CD8-positive, alpha-beta memory T cell (primary cell): ENCODE results near the gene CGB7. TPM values are rescaled to one million over a fixed set of nuclear protein-coding genes. Genes with fewer than 3 reads are reported as not detected.
A peak's percentile ranks its signal among the peaks of the same experiment; 100 is the strongest.
"Not testable (repeated sequence)": the region's sequence is repeated elsewhere in the genome, so short reads cannot be mapped to it uniquely, and the experiment has no call there.

Experiments used
- CTCF ChIA-PET: fragments of 350-600 bp; sonication (Branson Sonifier 250); formaldehyde crosslinking; loops from one replicate; lab custom pipeline; 2021; ENCODE audit warnings: antibody characterized with exemption; lab: Charles Lee
- POLR2A ChIA-PET: fragments of 350-600 bp; sonication (Branson Sonifier 250); formaldehyde crosslinking; loops from one replicate; lab custom pipeline; 2021; ENCODE audit warnings: antibody characterized with exemption; lab: Charles Lee
- DNase-seq, 5 donors: peaks; one replicate each; pipeline versions ENCODE4 v3.0.0 to v3.0.0-alpha.2; 2020 to 2022; ENCODE audit warnings: mixed read lengths in 1 of 5
- H3K27ac ChIP-seq: one replicate; pipeline ENCODE4 v1.7.0; 2013; ENCODE audit warnings: low read depth, mild to moderate bottlenecking, low read length, moderate library complexity
- H3K27me3 ChIP-seq: 2 replicates; pipeline ENCODE4 v1.7.0; 2013; ENCODE audit warnings: low read length, mild to moderate bottlenecking; ENCODE audit not compliant: insufficient read depth, poor library complexity, severe bottlenecking
- H3K36me3 ChIP-seq: 2 replicates; pipeline ENCODE4 v1.7.0; 2013; ENCODE audit warnings: mild to moderate bottlenecking, low read length, moderate library complexity; ENCODE audit not compliant: insufficient read depth
- H3K4me1 ChIP-seq: 2 replicates; pipeline ENCODE4 v1.7.0; 2013; ENCODE audit warnings: mild to moderate bottlenecking, low read length, moderate library complexity; ENCODE audit not compliant: insufficient read depth
- H3K4me3 ChIP-seq: 2 replicates; pipeline ENCODE4 v1.7.0; 2013; ENCODE audit warnings: mild to moderate bottlenecking, low read length
- H3K9me3 ChIP-seq: 2 replicates; pipeline ENCODE4 v1.7.0; 2013; ENCODE audit warnings: mild to moderate bottlenecking, low read length
- H3K27ac Mint-ChIP-seq, 8 donors: one replicate each; pipeline ENCODE4 v1.8.0; 2020 to 2021; ENCODE audit warnings: mixed read lengths in 8 of 8, mild to moderate bottlenecking in 6 of 8, inconsistent platforms in 3 of 8, moderate library complexity in 3 of 8
- H3K27me3 Mint-ChIP-seq, 2 donors: one replicate each; pipeline ENCODE4 v1.8.0; 2020 to 2021; ENCODE audit warnings: mixed read lengths in 2 of 2, mild to moderate bottlenecking in 1 of 2, moderate library complexity in 1 of 2
- H3K36me3 Mint-ChIP-seq, 3 donors: one replicate each; pipeline ENCODE4 v1.8.0; 2020 to 2021; ENCODE audit warnings: mixed read lengths in 3 of 3, inconsistent platforms in 1 of 3, mild to moderate bottlenecking in 1 of 3
- H3K4me1 Mint-ChIP-seq, 3 donors: one replicate each; pipeline ENCODE4 v1.8.0; 2020 to 2021; ENCODE audit warnings: mixed read lengths in 3 of 3, inconsistent platforms in 1 of 3, mild to moderate bottlenecking in 1 of 3
- H3K4me3 Mint-ChIP-seq, 7 donors: one replicate each; pipeline ENCODE4 v1.8.0; 2020 to 2021; ENCODE audit warnings: mixed read lengths in 7 of 7, mild to moderate bottlenecking in 6 of 7, moderate library complexity in 4 of 7, inconsistent platforms in 2 of 7
- H3K9me3 Mint-ChIP-seq, 5 donors: one replicate each; pipeline ENCODE4 v1.8.0; 2020 to 2022; ENCODE audit warnings: mixed read lengths in 5 of 5, mild to moderate bottlenecking in 3 of 5, moderate library complexity in 2 of 5, inconsistent platforms in 1 of 5
- polyA plus RNA-seq: library from polyadenylated mRNA; unstranded; fragments of 300-500 nt; fragmentation: Illumina TruSeq; gene quantifications from one replicate; pipeline ENCODE4 v1.2.3, GENCODE V29; 2021
- total RNA-seq, 2 experiments: library from RNA; stranded (reverse); gene quantifications; one replicate each; pipeline ENCODE4 v1.2.3, GENCODE V29; 2021

Gene CGB7
- total and polyA plus RNA-seq, 3 experiments from 2014 or later, result not detected

- peaks cover 17% of the 10 kb centered on the region for H3K36me3 ChIP-seq
- Mint-ChIP-seq H3K36me3 (peaks cover 6 to 37% (median 6%) of the 10 kb centered on the region in 3 donors), H3K9me3 (peaks cover 0 to 2% (median 0%) of the 10 kb centered on the region in 5 donors), H3K4me1 (peaks cover 30 to 48% (median 47%) of the 10 kb centered on the region in 3 donors), H3K27me3 (peaks cover 6 to 11% of the 10 kb centered on the region in 2 donors), H3K27ac (peak within 1 kb of the TSS; percentile 87 to 97 (median 93)), H3K4me3 (peak within 1 kb of the TSS; percentile 92 to 96 (median 96))
- H3K4me3 ChIP-seq, result peak within 1 kb of the TSS; percentile 99
- no peaks in the 10 kb centered on the region for H3K27me3 ChIP-seq
- CTCF ChIA-PET, result interaction anchor here (0.6 to 4.0 kb wide), 3 partner anchors 9 to 21 kb away, joined by 3 to 28 read pairs (median 9); no protein-coding TSS in a partner anchor
- H3K4me1 ChIP-seq, result peaks cover 24% of the 10 kb centered on the region
- DNase-seq, result peak; percentile 99 to 100 (median 100)
- POLR2A ChIA-PET, result no interaction called here
- no peaks in the 10 kb centered on the region for H3K9me3 ChIP-seq
- H3K27ac ChIP-seq, result peak within 1 kb of the TSS; percentile 82
These were observed 27.7 kb upstream of the CGB7 start, which contains the start of gene SNRNP70 for GRCh38 chr19:49085020-49085867. Gene SNRNP70 (plus strand): TSS chr19:49085451. CDS start chr19:49086415, 964 bp downstream.

DNA sequence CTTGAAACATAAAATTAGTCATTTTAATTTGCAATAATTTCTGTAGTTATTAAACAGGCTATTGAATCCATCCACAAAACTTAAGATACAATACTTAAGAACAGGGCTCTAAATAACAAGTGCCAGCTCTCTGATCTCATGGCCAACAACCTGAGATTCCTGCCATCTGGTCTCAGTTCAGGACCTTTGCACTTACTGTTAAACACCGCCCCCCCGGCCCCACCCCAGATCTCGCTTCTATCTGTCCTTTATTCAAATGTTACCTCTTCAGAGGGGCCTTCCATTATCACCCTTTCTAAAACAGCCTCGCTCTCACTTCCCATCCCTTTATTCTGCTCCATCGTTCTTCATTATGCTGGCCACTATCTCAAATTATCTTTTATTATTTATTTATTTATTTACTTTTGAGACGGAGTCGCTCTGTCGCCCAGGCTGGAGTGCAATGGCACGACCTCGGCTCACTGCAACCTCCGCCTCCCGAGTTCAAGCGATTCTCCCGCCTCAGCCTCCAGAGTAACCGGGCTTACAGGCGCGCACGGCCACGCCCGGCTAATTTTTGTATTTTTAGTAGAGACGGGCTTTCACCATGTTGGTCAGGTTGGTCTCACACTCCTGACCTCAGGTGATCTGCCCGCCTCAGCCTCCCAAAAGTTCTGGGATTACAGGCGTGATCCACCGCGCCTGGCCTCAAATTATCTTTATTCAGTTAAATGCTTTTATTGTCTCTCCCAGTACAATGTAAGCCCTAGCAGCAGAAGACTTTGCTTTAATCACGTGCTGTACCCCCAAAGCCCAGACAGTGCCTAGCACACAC, 26.9 kb upstream of the CGB7 start:
- ChIA-PET POLR2A (no interaction called here), CTCF (interaction anchor here (0.9 kb wide), 1 partner anchor 13 kb away, joined by 4 read pairs; no protein-coding TSS in a partner anchor)
- Mint-ChIP-seq H3K27me3 (peaks cover 8 to 11% of the 10 kb centered on the region in 2 donors), H3K4me1 (peaks cover 27 to 43% (median 40%) of the 10 kb centered on the region in 3 donors), H3K27ac (peak overlapping the region; percentile 87 to 97 (median 93)), H3K36me3 (peaks cover 6 to 31% (median 6%) of the 10 kb centered on the region in 3 donors), H3K9me3 (peaks cover 0 to 2% (median 0%) of the 10 kb centered on the region in 5 donors), H3K4me3 (peak overlapping the region; percentile 92 to 96 (median 96))
- H3K4me3 ChIP-seq, result peak overlapping the region; percentile 99
- H3K27ac ChIP-seq, result peak overlapping the region; percentile 82
- no peak for DNase-seq
- H3K36me3 ChIP-seq, result peaks cover 13% of the 10 kb centered on the region
- no peaks in the 10 kb centered on the region for H3K9me3 ChIP-seq
- H3K27me3 ChIP-seq, result no peaks in the 10 kb centered on the region
- H3K4me1 ChIP-seq, result peaks cover 24% of the 10 kb centered on the region

DNA sequence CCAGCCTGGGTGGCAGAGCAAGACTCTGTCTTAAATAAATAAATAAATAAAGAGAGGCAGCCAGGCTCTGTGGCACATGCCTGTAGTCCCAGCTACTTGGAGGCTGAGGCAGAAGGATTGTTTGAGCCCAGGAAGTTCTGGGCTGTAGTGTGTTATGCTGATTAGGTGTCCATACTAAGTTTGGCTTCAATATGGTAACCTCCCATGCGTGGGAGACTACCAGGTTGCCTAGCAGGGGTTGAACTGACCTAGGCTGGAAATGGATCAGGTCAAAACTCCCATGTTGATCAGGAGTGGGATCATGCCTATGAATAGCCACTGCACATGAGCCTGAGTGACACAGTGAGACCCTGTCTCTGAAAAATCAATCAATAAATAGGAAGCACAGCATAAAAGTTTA, 23.7 kb upstream of the CGB7 start:
- Histone ChIP-seq H3K27ac (no peak overlapping the region), H3K27me3 (no peaks in the 10 kb centered on the region), H3K9me3 (no peaks in the 10 kb centered on the region), H3K4me1 (peaks cover 9% of the 10 kb centered on the region), H3K36me3 (no peaks in the 10 kb centered on the region), H3K4me3 (no peak overlapping the region)
- H3K9me3 Mint-ChIP-seq, result peaks cover 0 to 2% (median 0%) of the 10 kb centered on the region in 5 donors
- peaks cover 0 to 11% (median 0%) of the 10 kb centered on the region in 3 donors for H3K36me3 Mint-ChIP-seq
- H3K4me3 Mint-ChIP-seq, result peak overlapping the region in 1 of 7 donors; percentile 29
- H3K4me1 Mint-ChIP-seq, result peaks cover 11 to 18% (median 17%) of the 10 kb centered on the region in 3 donors
- CTCF ChIA-PET, result no interaction called here
- POLR2A ChIA-PET, result interaction anchor here (0.7 kb wide), 1 partner anchor 66 kb away, joined by 7 read pairs; no protein-coding TSS in a partner anchor
- H3K27me3 Mint-ChIP-seq, result peaks cover 14 to 15% of the 10 kb centered on the region in 2 donors
- no peak overlapping the region for H3K27ac Mint-ChIP-seq
- DNase-seq, result no peak

DNA sequence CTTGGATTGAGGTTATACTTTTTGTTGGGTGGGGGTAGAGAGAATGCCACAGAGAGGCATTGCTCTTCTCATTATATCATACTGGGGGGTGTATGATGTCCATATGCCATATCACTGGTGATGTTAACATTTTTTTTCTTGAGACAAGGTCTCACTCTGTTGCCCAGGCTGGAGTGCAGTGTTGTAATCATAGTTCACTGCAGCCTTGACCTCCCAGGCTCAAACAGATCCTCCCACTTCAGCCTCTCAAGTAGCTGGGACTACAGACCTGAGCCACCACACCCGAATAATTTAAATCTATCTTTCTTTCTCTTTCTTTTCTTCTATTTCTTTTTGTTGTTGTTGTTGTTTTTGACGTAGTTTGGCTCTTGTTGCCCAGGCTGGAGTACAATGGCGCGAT, 22.8 kb upstream of the CGB7 start:
- H3K27me3 ChIP-seq, result no peaks in the 10 kb centered on the region
- H3K4me1 ChIP-seq, result peaks cover 4% of the 10 kb centered on the region
- H3K36me3 ChIP-seq, result no peaks in the 10 kb centered on the region
- Mint-ChIP-seq H3K27ac (peak overlapping the region in 1 of 8 donors; percentile 34), H3K9me3 (peaks cover 0 to 2% (median 0%) of the 10 kb centered on the region in 5 donors), H3K4me3 (peak overlapping the region in 1 of 7 donors; percentile 19), H3K4me1 (peaks cover 6 to 13% (median 12%) of the 10 kb centered on the region in 3 donors), H3K36me3 (peaks cover 0 to 3% (median 0%) of the 10 kb centered on the region in 3 donors), H3K27me3 (peaks cover 15 to 20% of the 10 kb centered on the region in 2 donors)
- no peaks in the 10 kb centered on the region for H3K9me3 ChIP-seq
- no peak overlapping the region for H3K27ac ChIP-seq
- no peak overlapping the region for H3K4me3 ChIP-seq
- no peak for DNase-seq
- POLR2A ChIA-PET, result no interaction called here
- CTCF ChIA-PET, result no interaction called here

- Mint-ChIP-seq H3K4me1 (peaks cover 10 to 15% (median 10%) of the 10 kb centered on the region in 3 donors), H3K27ac (peak overlapping the region in 1 of 8 donors; percentile 58), H3K27me3 (peaks cover 44 to 54% of the 10 kb centered on the region in 2 donors)
- H3K9me3 ChIP-seq, H3K36me3 ChIP-seq, H3K4me3 Mint-ChIP-seq, H3K9me3 Mint-ChIP-seq, H3K4me3 ChIP-seq, H3K4me1 ChIP-seq, H3K36me3 Mint-ChIP-seq, DNase-seq, H3K27ac ChIP-seq: not testable (repeated sequence)
- peaks cover 14% of the 10 kb centered on the region for H3K27me3 ChIP-seq
- CTCF ChIA-PET, result interaction anchor here (1.3 kb wide), 1 partner anchor 62 kb away, joined by 3 read pairs; no protein-coding TSS in a partner anchor
- POLR2A ChIA-PET, result interaction anchor here (0.6 kb wide), 1 partner anchor 527 kb away, joined by 5 read pairs; no protein-coding TSS in a partner anchor
These were observed 17.3 kb upstream of the CGB7 start for GRCh38 chr19:49074869-49075268.

GRCh38 chr19:49073514-49074378, 16.2 kb upstream of the CGB7 start:
- Mint-ChIP-seq H3K36me3 (peaks cover 0 to 7% (median 5%) of the 10 kb centered on the region in 3 donors), H3K27ac (peak overlapping the region in 3 of 8 donors; percentile 1 to 65 (median 50)), H3K27me3 (peaks cover 54 to 66% of the 10 kb centered on the region in 2 donors), H3K4me3 (peak overlapping the region in 4 of 7 donors; percentile 0 to 64 (median 26)), H3K4me1 (peaks cover 10 to 15% (median 10%) of the 10 kb centered on the region in 3 donors), H3K9me3 (peaks cover 0 to 3% (median 0%) of the 10 kb centered on the region in 5 donors)
- no peak overlapping the region for H3K4me3 ChIP-seq
- no peaks in the 10 kb centered on the region for H3K4me1 ChIP-seq
- POLR2A ChIA-PET, result interaction anchor here (0.6 kb wide), 1 partner anchor 528 kb away, joined by 5 read pairs; no protein-coding TSS in a partner anchor
- no peaks in the 10 kb centered on the region for H3K9me3 ChIP-seq
- DNase-seq, result no peak
- peak overlapping the region; percentile 11 for H3K27ac ChIP-seq
- H3K36me3 ChIP-seq, result no peaks in the 10 kb centered on the region
- H3K27me3 ChIP-seq, result peaks cover 18% of the 10 kb centered on the region
- CTCF ChIA-PET, result interaction anchor here (0.6 to 1.3 kb wide), 3 partner anchors 59 to 73 kb away, joined by 3 read pairs; no protein-coding TSS in a partner anchor
